OCI-LY1 (cell line): Measurements from ENCODE around the gene CNP.

Source experiments
- EZH2 ChIP-seq: fragments of 200-600 bp; sonication (generic), shearing (Covaris generic); IDR thresholded peaks from 2 replicates; pipeline ENCODE4 v1.8.0; 2017; ENCODE audit warnings: borderline replicate concordance, mixed run types, mild to moderate bottlenecking, antibody characterized with exemption, low read length, moderate library complexity, mixed read lengths
- TF ChIP-seq, protein P1 (sequence below): fragments of 200-600 bp; sonication (generic), shearing (Covaris generic); IDR thresholded peaks from 2 replicates; pipeline ENCODE4 v1.5.1; 2017; ENCODE audit warnings: mild to moderate bottlenecking, antibody characterized with exemption, low read length, moderate library complexity, mixed read lengths

DNA sequence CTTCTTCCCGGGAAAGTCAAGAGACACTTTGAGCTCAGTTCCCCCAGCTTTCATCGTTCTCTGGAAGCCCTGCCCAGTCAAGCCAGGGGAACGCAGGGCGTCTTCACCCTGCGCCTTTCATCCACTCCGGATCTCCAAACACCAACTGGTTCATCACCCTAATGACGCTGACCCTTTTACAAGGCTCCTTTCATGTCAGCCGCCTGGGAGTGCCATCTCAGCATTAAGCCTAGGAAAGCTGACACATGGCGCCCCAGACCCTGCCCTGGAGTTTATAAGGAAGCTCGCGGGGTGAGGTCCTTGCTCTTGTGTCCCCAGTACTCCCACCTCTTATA lies 51.2 kb downstream of the CNP start:
- TF ChIP-seq EZH2, result no peak
- TF ChIP-seq, protein P1, sequence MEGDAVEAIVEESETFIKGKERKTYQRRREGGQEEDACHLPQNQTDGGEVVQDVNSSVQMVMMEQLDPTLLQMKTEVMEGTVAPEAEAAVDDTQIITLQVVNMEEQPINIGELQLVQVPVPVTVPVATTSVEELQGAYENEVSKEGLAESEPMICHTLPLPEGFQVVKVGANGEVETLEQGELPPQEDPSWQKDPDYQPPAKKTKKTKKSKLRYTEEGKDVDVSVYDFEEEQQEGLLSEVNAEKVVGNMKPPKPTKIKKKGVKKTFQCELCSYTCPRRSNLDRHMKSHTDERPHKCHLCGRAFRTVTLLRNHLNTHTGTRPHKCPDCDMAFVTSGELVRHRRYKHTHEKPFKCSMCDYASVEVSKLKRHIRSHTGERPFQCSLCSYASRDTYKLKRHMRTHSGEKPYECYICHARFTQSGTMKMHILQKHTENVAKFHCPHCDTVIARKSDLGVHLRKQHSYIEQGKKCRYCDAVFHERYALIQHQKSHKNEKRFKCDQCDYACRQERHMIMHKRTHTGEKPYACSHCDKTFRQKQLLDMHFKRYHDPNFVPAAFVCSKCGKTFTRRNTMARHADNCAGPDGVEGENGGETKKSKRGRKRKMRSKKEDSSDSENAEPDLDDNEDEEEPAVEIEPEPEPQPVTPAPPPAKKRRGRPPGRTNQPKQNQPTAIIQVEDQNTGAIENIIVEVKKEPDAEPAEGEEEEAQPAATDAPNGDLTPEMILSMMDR, result no peak
